Keratinocyte (primary cell): Measurements from ENCODE around the gene AIRE. TPM values are rescaled to one million over a fixed set of nuclear protein-coding genes. Genes with fewer than 3 reads are reported as not detected.

Experiments
- DNase-seq: peaks from one replicate; pipeline ENCODE4 v3.0.0-alpha.2; 2011; ENCODE audit warnings: low read depth, missing footprints, low spot score
- FAIRE-seq: peaks from 2 replicates; lab custom pipeline; 2011; peaks lifted over from hg19 to GRCh38; lab: Jason Lieb, UNC
- H2AFZ ChIP-seq: 2 replicates; pipeline ENCODE4 v1.6.0; 2012; ENCODE audit warnings: low read length, control low read depth, inconsistent platforms; ENCODE audit not compliant: control insufficient read depth
- H3K27ac ChIP-seq: 2 replicates; pipeline ENCODE4 v1.5.1; 2011; ENCODE audit warnings: low read length; ENCODE audit not compliant: control insufficient read depth, insufficient read depth
- H3K27me3 ChIP-seq: 3 replicates; pipeline ENCODE4 v1.6.0; 2011; ENCODE audit warnings: low read length; ENCODE audit not compliant: control insufficient read depth, insufficient read depth; ENCODE audit errors: extremely low read depth
- H3K36me3 ChIP-seq, 2 experiments: 2 replicates in 1 of 2; 3 replicates in 1 of 2; pipeline ENCODE4 v1.5.1; 2011; ENCODE audit warnings: low read length in 2 of 2, mild to moderate bottlenecking in 1 of 2; ENCODE audit not compliant: control insufficient read depth in 2 of 2, insufficient read depth in 2 of 2; ENCODE audit errors: extremely low read depth in 1 of 2
- H3K4me1 ChIP-seq: 3 replicates; pipeline ENCODE4 v1.5.1; 2011; ENCODE audit warnings: low read length; ENCODE audit not compliant: control insufficient read depth, insufficient read depth; ENCODE audit errors: extremely low read depth
- H3K4me2 ChIP-seq: 3 replicates; pipeline ENCODE4 v1.6.0; 2011; ENCODE audit warnings: low read depth, low read length; ENCODE audit not compliant: control insufficient read depth, insufficient read depth; ENCODE audit errors: extremely low read depth
- H3K4me3 ChIP-seq, 3 experiments: fragments of 200-600 bp in 1 of 3; sonication (generic) in 1 of 3; 2 replicates in 2 of 3; 3 replicates in 1 of 3; pipeline ENCODE4 v1.5.1; 2011 to 2016; ENCODE audit warnings: low read length in 3 of 3, mild to moderate bottlenecking in 3 of 3, control low read depth in 2 of 3, inconsistent platforms in 1 of 3, low read depth in 1 of 3, mixed read lengths in 1 of 3, mixed run types in 1 of 3, moderate library complexity in 1 of 3; ENCODE audit not compliant: control insufficient read depth in 2 of 3, insufficient read depth in 2 of 3; ENCODE audit errors: extremely low read depth in 1 of 3
- H3K79me2 ChIP-seq: 2 replicates; pipeline ENCODE4 v1.6.0; 2012; ENCODE audit warnings: low read length; ENCODE audit not compliant: control insufficient read depth, insufficient read depth
- H3K9ac ChIP-seq: 3 replicates; pipeline ENCODE4 v1.6.0; 2011; ENCODE audit warnings: low read length; ENCODE audit not compliant: control insufficient read depth, insufficient read depth; ENCODE audit errors: extremely low read depth
- H3K9me1 ChIP-seq: 3 replicates; pipeline ENCODE4 v1.6.0; 2011; ENCODE audit warnings: low read length; ENCODE audit not compliant: control insufficient read depth, insufficient read depth; ENCODE audit errors: extremely low read depth
- H3K9me3 ChIP-seq: 2 replicates; pipeline ENCODE4 v1.5.1; 2012; ENCODE audit warnings: low read depth, low read length; ENCODE audit not compliant: control insufficient read depth
- H4K20me1 ChIP-seq: 3 replicates; pipeline ENCODE4 v1.6.0; 2011; ENCODE audit warnings: low read length; ENCODE audit not compliant: control insufficient read depth, insufficient read depth; ENCODE audit errors: extremely low read depth
- EZH2 ChIP-seq: IDR thresholded peaks from one replicate; pipeline ENCODE4 v1.6.1; 2012; ENCODE audit warnings: inconsistent platforms, mild to moderate bottlenecking, low read length, moderate library complexity
- dilution Hi-C: fragments of 300-500 bp; cut with MboI; formaldehyde crosslinking; loops from one replicate; pipeline ENCODE4 v1.7.0; 2020; ENCODE audit warnings: low sequenced_read_pairs; ENCODE audit not compliant: extremely low pct_ligation_motif_present
- polyA plus RNA-seq, 5 experiments: library from polyadenylated mRNA; depleted of rRNA in 3 of 5; stranded (reverse) in 3 of 5; stranded (forward) in 1 of 5; unstranded in 1 of 5; fragments of >200 nt; gene quantifications; 1 replicate in 1 of 5; 2 replicates in 3 of 5; 3 replicates in 1 of 5; pipeline versions ENCODE4 v1.2.1 to v1.2.3, GENCODE V29; 2011 to 2012; ENCODE audit warnings: missing spikeins in 2 of 5, low read depth in 1 of 5, low replicate concordance in 1 of 5
- TF ChIP-seq, protein P1 (sequence below), 3 experiments: IDR thresholded peaks in 1 of 3; conservative IDR thresholded peaks in 1 of 3; optimal IDR thresholded peaks in 1 of 3; 2 replicates in 2 of 3; 3 replicates in 1 of 3; pipeline versions ENCODE3 to v1.5.1; 2011; ENCODE audit warnings: low read length in 3 of 3, mild to moderate bottlenecking in 3 of 3, moderate library complexity in 2 of 3, control low read depth in 1 of 3, inconsistent platforms in 1 of 3; ENCODE audit not compliant: insufficient read depth in 2 of 3; ENCODE audit errors: extremely low read depth in 1 of 3

The AIRE gene
- polyA plus RNA-seq, 1 donor (not counting 4 experiments of a cell fraction or from before 2014, with no cell fraction given), result not detected

DNA sequence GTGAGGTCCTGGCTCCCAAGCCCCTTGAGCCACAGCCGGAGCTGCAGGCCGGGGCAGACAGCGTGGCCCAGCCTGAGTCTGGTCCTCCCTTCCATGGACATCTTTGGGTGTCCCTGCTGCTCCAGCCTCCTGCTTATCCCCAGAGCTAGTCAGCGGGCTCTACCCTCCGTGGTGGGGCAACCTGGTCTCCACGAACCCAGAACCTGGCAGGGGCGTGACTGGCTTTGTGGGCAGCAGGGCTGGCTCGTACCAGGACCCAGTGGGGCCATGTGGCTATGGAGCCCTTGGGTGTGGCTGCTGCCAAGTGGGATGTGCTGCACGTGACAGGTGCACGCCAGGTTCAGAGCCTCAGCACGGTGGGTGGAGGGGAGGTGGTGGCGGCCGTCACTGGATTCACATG, 35.2 kb downstream of the AIRE start:
- no peaks in the 10 kb centered on the region for H3K4me1 ChIP-seq
- TF ChIP-seq EZH2, result no peak
- TF ChIP-seq, protein P1, sequence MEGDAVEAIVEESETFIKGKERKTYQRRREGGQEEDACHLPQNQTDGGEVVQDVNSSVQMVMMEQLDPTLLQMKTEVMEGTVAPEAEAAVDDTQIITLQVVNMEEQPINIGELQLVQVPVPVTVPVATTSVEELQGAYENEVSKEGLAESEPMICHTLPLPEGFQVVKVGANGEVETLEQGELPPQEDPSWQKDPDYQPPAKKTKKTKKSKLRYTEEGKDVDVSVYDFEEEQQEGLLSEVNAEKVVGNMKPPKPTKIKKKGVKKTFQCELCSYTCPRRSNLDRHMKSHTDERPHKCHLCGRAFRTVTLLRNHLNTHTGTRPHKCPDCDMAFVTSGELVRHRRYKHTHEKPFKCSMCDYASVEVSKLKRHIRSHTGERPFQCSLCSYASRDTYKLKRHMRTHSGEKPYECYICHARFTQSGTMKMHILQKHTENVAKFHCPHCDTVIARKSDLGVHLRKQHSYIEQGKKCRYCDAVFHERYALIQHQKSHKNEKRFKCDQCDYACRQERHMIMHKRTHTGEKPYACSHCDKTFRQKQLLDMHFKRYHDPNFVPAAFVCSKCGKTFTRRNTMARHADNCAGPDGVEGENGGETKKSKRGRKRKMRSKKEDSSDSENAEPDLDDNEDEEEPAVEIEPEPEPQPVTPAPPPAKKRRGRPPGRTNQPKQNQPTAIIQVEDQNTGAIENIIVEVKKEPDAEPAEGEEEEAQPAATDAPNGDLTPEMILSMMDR (optimal IDR thresholded peaks at IDR 0.05 in 1 of 3, IDR thresholded peaks at IDR 0.05 in 1 of 3, conservative IDR thresholded peaks at IDR 0.05 in 1 of 3; ENCODE audit: extremely low read depth in 1 of 3, insufficient read depth in 2 of 3, low read length in 3 of 3), result no peak
- no peak overlapping the region for H3K4me2 ChIP-seq
- H3K27me3 ChIP-seq, result no peaks in the 10 kb centered on the region
- H3K36me3 ChIP-seq, result peaks cover 19 to 38% of the 10 kb centered on the region in 2 experiments
- H3K9me3 ChIP-seq, result no peaks in the 10 kb centered on the region
- no peak for FAIRE-seq
- no peak overlapping the region for H3K4me3 ChIP-seq
- no peak overlapping the region for H2AFZ ChIP-seq
- DNase-seq, result no peak
- H3K27ac ChIP-seq, result no peak overlapping the region
- no peak overlapping the region for H3K9ac ChIP-seq
- dilution Hi-C loops, result no loop called here
- no peaks in the 10 kb centered on the region for H3K79me2 ChIP-seq
- no peaks in the 10 kb centered on the region for H4K20me1 ChIP-seq
- no peaks in the 10 kb centered on the region for H3K9me1 ChIP-seq

DNA sequence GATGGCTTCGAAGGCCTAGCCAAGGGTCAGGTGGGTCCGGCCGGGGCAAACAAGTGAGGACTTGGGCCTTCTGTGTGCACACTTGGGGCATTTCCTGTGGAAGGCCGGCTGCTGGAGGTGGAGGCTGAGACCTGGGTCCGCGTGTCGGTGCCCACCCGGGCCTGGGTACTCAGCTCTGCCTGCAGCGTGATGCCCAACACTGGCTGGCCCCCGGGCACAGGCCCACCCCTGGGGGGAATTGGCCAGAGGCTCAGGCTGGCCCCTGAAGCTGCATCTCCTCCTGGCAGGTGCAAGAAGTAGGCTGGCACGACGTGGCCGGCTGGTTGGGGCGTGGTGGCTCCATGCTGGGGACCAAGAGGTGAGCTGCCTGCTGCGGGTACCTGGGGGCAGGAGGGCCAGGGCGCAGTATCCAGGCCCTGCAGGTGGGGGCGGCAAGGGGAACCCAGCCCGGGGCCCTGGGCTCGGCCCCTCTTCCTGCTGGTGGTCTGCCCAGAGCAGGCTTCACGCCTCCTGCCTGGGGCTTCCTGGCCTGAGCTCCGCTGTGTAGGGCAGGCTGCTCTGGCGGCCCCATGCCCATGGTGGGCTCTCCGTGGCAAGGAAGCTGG, 36.3 kb downstream of the AIRE start:
- Histone ChIP-seq H3K9me1 (no peaks in the 10 kb centered on the region), H4K20me1 (no peaks in the 10 kb centered on the region), H3K9ac (no peak overlapping the region), H3K4me2 (no peak overlapping the region), H2AFZ (no peak overlapping the region), H3K27me3 (no peaks in the 10 kb centered on the region), H3K36me3 (peaks cover 14 to 37% of the 10 kb centered on the region in 2 experiments), H3K27ac (no peak overlapping the region), H3K9me3 (no peaks in the 10 kb centered on the region), H3K4me1 (no peaks in the 10 kb centered on the region), H3K4me3 (no peak overlapping the region), H3K79me2 (no peaks in the 10 kb centered on the region)
- dilution Hi-C loops, result no loop called here
- TF ChIP-seq EZH2, result no peak
- TF ChIP-seq, protein P1 (optimal IDR thresholded peaks at IDR 0.05 in 1 of 3, IDR thresholded peaks at IDR 0.05 in 1 of 3, conservative IDR thresholded peaks at IDR 0.05 in 1 of 3; ENCODE audit: extremely low read depth in 1 of 3, insufficient read depth in 2 of 3, low read length in 3 of 3), result no peak
- FAIRE-seq (no peak), DNase-seq (no peak)
